Stimulated activated CD8-positive, alpha-beta memory T cell treated with anti-CD3 and anti-CD28 coated beads, Interleukin-7, amount 100 ng/mL, for 1 hour (primary cell): ENCODE data around the gene IL34.

Experiments
- DNase-seq, 2 donors: peaks; one replicate each; pipeline ENCODE4 v3.0.0-alpha.2; 2020; ENCODE audit warnings: low read depth in 2 of 2

Gene IL34

GRCh38 chr16:70689035-70689969, 42.9 kb downstream of the IL34 start:
- DNase-seq, result no peak

DNA sequence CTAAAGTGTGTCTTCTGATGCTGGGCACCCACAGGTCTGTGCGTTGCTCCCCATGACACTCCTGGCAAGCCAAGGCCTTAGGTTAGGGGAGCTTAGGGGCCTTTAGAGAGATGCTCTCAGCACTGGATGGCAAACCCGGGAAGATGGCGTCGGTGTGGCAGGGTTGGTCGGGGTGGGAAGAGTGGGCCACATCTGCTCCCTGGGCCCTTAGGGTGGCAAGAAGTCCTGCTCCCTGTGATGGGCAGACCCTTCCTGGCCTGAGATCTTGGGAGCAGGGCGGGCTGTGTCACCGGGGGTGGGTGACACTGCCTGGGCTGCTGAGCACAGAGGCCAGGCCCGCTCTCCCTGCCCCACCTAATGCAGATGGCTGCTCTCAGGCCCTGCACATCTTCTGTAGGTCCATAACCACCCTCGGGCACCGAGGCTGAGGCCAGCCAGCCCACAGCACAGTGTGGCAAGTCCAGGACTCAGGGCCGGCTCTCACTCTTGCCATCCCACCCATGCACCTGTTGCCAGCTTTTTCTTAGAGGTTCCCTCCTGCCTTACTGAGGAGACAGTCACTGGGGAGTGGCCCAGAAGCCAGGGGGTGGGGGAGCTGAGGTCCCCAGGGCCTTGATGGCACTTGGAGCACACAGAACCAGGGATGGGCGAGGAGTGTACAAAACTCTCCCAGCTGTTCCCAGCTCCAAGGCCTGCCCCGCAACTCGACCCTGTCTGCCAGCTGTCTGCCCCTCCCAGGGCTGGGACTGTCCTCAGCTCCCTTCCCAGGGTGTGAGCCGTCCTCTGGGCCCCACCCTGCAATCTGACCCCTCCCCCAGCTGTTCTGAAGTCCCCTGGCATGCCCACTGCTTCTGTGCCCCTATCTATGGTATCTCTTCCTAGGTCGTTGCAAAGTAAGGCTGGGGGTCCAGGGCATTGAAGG, 43.9 kb downstream of the IL34 start:
- DNase-seq, result no peak

- no peak for DNase-seq
These were observed 45.1 kb downstream of the IL34 start for GRCh38 chr16:70691223-70692129.

DNA sequence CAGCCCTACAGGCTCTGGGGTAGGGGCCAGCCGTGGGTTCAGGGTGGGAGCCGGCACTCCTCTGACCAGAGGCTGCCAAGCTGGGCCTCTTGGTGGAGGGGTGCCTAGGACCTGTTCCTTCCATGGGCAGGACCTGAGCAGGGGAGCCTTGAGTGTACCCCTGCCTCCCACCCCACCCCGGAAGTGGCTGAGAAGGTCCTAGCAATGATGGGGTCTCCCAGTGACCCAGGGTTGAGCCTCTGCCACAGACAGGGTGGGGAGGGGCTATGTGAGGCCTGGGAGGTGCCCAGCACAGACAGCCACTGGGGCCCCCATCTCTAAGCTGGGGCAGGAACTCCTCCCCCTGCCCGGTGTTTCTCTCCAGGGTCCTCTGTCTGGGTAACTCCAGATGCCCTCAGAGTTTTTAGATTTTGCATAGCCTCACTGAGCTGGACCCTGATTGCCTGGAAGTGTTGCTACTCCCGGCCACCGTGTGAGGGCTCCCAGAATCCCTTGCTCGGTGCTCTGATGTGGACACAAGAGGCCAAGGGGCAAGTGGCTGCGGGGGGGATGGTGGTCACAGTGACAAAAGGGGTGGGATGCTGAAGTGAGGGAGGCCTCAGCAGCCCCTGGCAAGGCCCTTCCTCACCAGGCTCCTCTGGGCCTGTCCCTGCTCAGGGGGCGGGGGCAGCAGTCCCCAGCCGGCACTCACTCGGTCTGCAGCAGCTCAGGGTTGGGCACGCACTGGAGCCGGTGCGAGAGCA, 45.9 kb downstream of the IL34 start:
- no peak for DNase-seq

- no peak for DNase-seq
These were observed 46.7 kb downstream of the IL34 start for GRCh38 chr16:70692873-70693671.

GRCh38 chr16:70694088-70694867, 47.9 kb downstream of the IL34 start:
- DNase-seq, result no peak

DNA sequence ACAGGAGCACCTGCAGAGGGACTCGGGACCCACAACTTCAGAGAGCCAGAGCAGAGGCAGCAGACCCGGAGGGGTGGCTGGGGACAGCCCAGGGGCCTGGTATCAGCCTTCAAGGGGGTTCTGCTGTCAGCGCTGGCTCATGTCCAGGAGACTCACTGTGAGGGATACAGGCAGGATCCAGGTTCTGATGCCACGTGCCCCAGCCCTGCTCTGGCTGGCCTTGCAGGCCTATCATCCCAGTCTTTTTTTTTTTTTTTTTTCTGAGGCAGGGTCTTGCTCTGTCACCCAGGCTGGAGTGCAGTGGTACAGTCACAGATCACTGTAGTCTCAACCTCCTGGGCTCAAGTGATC, 48.5 kb downstream of the IL34 start:
- DNase-seq, result no peak

DNA sequence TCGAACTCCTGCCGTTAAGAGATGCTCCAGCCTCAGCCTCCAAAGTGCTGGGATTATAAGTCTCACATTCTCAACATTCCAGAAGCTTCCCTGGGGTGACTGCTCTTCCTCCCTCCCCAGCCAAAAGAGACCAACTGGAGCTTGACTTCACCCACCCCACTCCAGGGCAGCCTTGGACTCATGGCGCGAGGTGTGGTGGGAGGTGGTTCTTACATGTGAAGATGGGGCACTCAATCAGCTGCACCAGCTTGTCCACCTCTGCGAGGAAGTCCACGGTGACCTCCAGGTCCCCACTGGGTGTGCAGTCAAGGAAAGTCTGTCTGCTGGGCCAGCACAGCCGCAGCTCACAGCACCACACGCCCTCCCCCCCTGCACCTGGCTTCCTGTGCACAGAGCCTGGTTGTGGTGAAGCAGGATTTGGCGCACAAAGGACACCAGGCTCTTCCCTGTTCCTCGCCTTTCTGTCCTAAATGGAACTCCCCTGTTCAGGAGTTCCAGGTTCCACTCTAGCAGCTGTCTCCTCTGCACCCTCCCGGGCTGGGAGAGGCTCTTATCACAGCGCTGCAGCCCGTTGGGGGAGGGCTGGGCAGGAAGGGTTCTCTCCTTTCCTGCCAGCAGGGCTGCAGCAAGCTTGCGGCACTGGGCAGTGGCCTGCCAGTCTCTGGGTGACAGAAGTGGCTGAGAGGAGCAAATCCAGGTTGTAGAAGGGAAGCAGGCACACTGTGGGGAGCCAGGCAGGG, 49.1 kb downstream of the IL34 start:
- no peak for DNase-seq

DNA sequence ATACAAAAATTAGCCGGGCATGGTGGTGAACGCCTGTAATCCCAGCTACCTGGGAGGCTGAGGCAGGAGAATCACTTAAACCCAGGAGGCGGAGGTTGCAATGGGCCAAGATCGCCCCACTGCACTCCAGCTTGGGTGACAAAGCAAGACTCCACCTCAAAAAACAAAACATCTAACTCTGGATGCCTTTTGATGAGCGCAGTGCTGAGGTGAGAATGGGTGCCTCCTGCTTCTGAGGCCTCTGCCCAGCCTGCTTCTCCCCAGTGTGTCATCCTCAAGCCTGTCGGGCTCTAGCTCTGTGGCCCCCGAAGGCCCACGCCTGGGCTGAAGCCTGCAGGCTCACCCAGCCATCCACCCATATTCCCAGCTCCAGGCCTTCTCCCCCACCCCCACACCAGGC, 50.0 kb downstream of the IL34 start:
- DNase-seq, result no peak

GRCh38 chr16:70696952-70697593, 50.7 kb downstream of the IL34 start:
- DNase-seq, result no peak

DNA sequence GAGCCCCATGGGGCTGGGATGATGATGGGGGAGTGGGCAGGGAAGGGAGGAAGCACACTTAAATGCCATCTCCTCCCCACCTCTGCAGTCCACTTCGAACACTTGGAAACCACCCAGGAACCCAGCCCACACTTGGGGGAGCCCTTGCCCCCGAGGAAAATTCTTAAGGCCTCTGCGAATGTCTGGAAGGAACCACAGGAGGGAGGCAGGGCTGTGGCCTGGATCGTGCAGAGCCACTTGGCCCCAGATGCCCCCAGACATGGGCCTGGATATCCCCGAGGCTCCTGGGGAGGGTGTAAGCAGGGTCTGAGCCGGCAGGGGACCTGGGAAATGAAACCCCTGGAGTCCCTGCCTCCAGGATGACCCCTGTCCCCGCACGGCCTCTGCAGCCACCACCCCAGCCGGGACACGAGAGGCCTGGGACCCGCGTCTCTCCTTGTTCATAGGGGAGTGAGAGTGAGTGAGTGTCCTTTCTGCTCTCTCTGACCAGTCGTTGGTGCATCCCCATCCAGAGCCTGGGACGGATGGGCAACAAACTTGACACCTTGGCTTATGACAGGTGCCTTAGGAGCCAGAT, 51.3 kb downstream of the IL34 start:
- no peak for DNase-seq

- DNase-seq, result no peak
These were observed 52.5 kb downstream of the IL34 start for GRCh38 chr16:70698901-70699300.

- no peak for DNase-seq
These were observed 53.3 kb downstream of the IL34 start for GRCh38 chr16:70699696-70700095.

DNA sequence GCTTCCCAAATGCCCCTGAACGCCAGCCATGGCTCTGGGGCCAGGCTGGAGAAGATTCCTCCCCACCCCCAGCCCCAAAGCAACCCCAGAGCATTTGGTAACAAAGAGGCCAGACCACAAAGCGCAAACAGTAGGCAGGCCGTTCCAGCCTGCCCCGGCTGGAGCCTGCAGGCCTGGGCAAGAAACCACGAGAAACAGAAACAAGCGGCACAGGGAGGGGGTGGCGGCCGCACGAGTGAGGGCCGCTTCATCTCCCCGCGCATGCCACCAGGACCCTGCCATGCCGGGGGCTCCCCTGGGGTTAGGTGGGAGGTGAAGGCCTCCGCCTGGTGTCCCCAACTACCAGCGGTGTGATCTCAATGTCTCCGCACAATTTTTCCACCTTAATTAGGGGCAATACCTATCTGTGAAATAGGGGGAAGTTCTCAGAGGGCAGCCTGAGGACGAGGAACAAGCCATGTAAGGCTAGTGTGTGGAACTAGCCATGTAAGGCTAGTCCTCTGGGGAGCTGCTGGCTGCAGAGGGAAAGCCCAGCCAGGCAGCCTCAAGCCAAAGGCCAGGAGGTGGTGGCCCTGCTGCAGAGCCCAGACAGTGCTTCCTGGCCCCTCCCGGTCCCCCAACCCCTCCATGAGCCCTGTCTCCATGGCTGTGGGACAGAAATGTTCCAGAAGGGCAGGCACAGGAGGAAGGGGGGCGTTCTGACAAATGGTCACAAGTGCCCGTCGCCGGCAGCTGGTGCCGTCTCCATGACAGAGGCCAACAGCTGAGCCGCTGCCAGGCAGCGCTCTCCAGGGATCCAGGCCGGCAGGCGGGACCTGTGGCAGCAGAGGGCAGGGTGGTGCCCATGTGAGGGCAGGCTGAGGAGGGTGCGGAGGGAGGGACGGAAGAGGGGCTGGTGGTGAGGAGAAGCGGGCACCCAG, 54.0 kb downstream of the IL34 start:
- no peak for DNase-seq

DNA sequence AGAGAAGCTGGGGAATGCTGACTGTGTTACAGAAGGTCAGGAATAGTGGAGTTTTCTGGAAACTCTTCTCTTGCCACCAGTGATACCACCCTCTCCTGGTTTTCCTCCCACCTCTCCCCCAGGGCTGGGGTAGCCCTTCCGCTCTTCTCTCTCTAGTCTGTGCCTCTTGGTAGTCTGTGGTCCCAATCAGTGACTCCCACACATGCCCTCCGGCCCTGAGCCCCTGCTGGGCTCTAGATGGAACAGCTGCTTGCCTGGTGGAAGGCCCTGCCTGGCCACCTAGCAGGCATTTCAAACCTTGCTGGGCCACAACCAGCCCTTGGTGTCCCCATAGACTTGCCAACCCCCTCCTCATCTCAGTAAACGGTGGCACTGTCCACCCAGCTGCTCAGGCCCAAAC, 54.7 kb downstream of the IL34 start:
- no peak for DNase-seq

DNA sequence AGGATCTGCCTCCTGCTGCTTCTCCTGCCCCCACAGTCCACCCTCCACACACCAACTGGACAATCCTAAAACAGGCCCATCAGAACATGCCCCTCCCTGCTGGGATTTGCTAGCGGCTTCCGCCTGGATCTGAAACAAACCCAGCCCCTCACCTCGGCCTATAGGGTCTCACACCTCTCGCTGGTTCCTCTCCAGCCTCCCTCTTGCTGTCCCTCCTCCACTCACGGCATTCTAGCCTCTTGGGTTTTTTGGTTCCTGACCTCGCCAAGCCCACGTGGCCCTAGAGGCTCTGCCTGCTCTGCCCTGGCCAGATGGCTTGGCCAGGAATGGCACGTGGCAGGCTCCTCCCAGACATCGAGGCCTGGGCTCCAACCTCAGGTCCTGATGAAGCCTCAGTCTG, 55.2 kb downstream of the IL34 start:
- no peak for DNase-seq

- no peak for DNase-seq
These were observed 55.6 kb downstream of the IL34 start for GRCh38 chr16:70701998-70702397.
